ENCODE measurements around the gene ARMC5.

Gene ARMC5

GRCh38 chr16:31471875-31472708, 12.8 kb downstream of the ARMC5 start, which contains the start of gene TGFB1I1:
Gene TGFB1I1, plus strand, starts transcription at chr16:31472152. Its CDS starts 37 bp downstream, at chr16:31472189.
- peaks cover 18% of the 10 kb centered on the region for H3K79me2 ChIP-seq (ENCODE audit: control insufficient read depth, insufficient read depth, low read length, unreplicated experiment)
- H3K4me1 ChIP-seq (ENCODE audit: control insufficient read depth, insufficient read depth, low read length, unreplicated experiment): peaks cover 31% of the 10 kb centered on the region
- H3K36me3 ChIP-seq (ENCODE audit: insufficient read depth, low read length): peaks cover 30% of the 10 kb centered on the region
- peak within 1 kb of the TSS; percentile 93 for H3K4me3 ChIP-seq (ENCODE audit: low read depth, low read length)
- H2AFZ ChIP-seq (ENCODE audit: low read length, unreplicated experiment): peak within 1 kb of the TSS; percentile 61
- no peaks in the 10 kb centered on the region for H3K27me3 ChIP-seq (ENCODE audit: insufficient read depth, low read length)
- peak within 1 kb of the TSS; percentile 86 for H3K27ac ChIP-seq (ENCODE audit: low read depth, low read length)

- Histone ChIP-seq H3K36me3 (ENCODE audit: insufficient read depth, low read length) (peaks cover 37% of the 10 kb centered on the region), H3K4me1 (ENCODE audit: control insufficient read depth, insufficient read depth, low read length, unreplicated experiment) (peaks cover 26% of the 10 kb centered on the region), H2AFZ (ENCODE audit: low read length, unreplicated experiment) (peak overlapping the region; percentile 61), H3K27ac (ENCODE audit: low read depth, low read length) (peak overlapping the region; percentile 86), H3K27me3 (ENCODE audit: insufficient read depth, low read length) (no peaks in the 10 kb centered on the region), H3K79me2 (ENCODE audit: control insufficient read depth, insufficient read depth, low read length, unreplicated experiment) (peaks cover 18% of the 10 kb centered on the region), H3K4me3 (ENCODE audit: low read depth, low read length) (peak overlapping the region; percentile 93)
Measured at GRCh38 chr16:31472709-31473203, 13.5 kb downstream of the ARMC5 start.

- Histone ChIP-seq H3K27me3 (ENCODE audit: insufficient read depth, low read length) (no peaks in the 10 kb centered on the region), H3K4me3 (ENCODE audit: low read depth, low read length) (peak overlapping the region; percentile 37; the same call in 1 of the 2 replicates), H2AFZ (ENCODE audit: low read length, unreplicated experiment) (no peak overlapping the region), H3K36me3 (ENCODE audit: insufficient read depth, low read length) (peaks cover 42% of the 10 kb centered on the region), H3K4me1 (ENCODE audit: control insufficient read depth, insufficient read depth, low read length, unreplicated experiment) (peaks cover 26% of the 10 kb centered on the region), H3K79me2 (ENCODE audit: control insufficient read depth, insufficient read depth, low read length, unreplicated experiment) (peaks cover 18% of the 10 kb centered on the region), H3K27ac (ENCODE audit: low read depth, low read length) (peak overlapping the region; percentile 25; the same call in 1 of the 2 replicates)
Measured at GRCh38 chr16:31473264-31473984, 14.1 kb downstream of the ARMC5 start.

- Histone ChIP-seq H3K27me3 (ENCODE audit: insufficient read depth, low read length) (no peaks in the 10 kb centered on the region), H3K79me2 (ENCODE audit: control insufficient read depth, insufficient read depth, low read length, unreplicated experiment) (peaks cover 18% of the 10 kb centered on the region), H3K27ac (ENCODE audit: low read depth, low read length) (peak overlapping the region; percentile 25; the same call in 1 of the 2 replicates), H2AFZ (ENCODE audit: low read length, unreplicated experiment) (no peak overlapping the region), H3K4me3 (ENCODE audit: low read depth, low read length) (no peak overlapping the region), H3K4me1 (ENCODE audit: control insufficient read depth, insufficient read depth, low read length, unreplicated experiment) (peaks cover 26% of the 10 kb centered on the region), H3K36me3 (ENCODE audit: insufficient read depth, low read length) (peaks cover 47% of the 10 kb centered on the region)
Measured at GRCh38 chr16:31474173-31474714, 14.9 kb downstream of the ARMC5 start.

GRCh38 chr16:31474773-31475738, 15.8 kb downstream of the ARMC5 start:
- Histone ChIP-seq H3K27me3 (ENCODE audit: insufficient read depth, low read length) (no peaks in the 10 kb centered on the region), H3K79me2 (ENCODE audit: control insufficient read depth, insufficient read depth, low read length, unreplicated experiment) (peaks cover 18% of the 10 kb centered on the region), H3K4me1 (ENCODE audit: control insufficient read depth, insufficient read depth, low read length, unreplicated experiment) (peaks cover 26% of the 10 kb centered on the region), H3K27ac (ENCODE audit: low read depth, low read length) (peak overlapping the region; percentile 25; the same call in 1 of the 2 replicates), H2AFZ (ENCODE audit: low read length, unreplicated experiment) (no peak overlapping the region), H3K36me3 (ENCODE audit: insufficient read depth, low read length) (peaks cover 47% of the 10 kb centered on the region), H3K4me3 (ENCODE audit: low read depth, low read length) (no peak overlapping the region)

- Histone ChIP-seq H3K4me3 (ENCODE audit: low read depth, low read length) (no peak overlapping the region), H3K27ac (ENCODE audit: low read depth, low read length) (no peak overlapping the region), H2AFZ (ENCODE audit: low read length, unreplicated experiment) (no peak overlapping the region)
Measured at GRCh38 chr16:31475946-31476302, 16.6 kb downstream of the ARMC5 start.

GRCh38 chr16:31476303-31477219, 17.3 kb downstream of the ARMC5 start:
- Histone ChIP-seq H3K27me3 (ENCODE audit: insufficient read depth, low read length) (no peaks in the 10 kb centered on the region), H3K27ac (ENCODE audit: low read depth, low read length) (no peak overlapping the region), H3K4me1 (ENCODE audit: control insufficient read depth, insufficient read depth, low read length, unreplicated experiment) (peaks cover 14% of the 10 kb centered on the region), H2AFZ (ENCODE audit: low read length, unreplicated experiment) (no peak overlapping the region), H3K36me3 (ENCODE audit: insufficient read depth, low read length) (peaks cover 47% of the 10 kb centered on the region), H3K4me3 (ENCODE audit: low read depth, low read length) (no peak overlapping the region), H3K79me2 (ENCODE audit: control insufficient read depth, insufficient read depth, low read length, unreplicated experiment) (peaks cover 11% of the 10 kb centered on the region)

More at GRCh38 chr16:31475946-31476302, 16.6 kb downstream of the ARMC5 start:
- Histone ChIP-seq H3K79me2 (ENCODE audit: control insufficient read depth, insufficient read depth, low read length, unreplicated experiment) (peaks cover 16% of the 10 kb centered on the region), H3K27me3 (ENCODE audit: insufficient read depth, low read length) (no peaks in the 10 kb centered on the region), H3K36me3 (ENCODE audit: insufficient read depth, low read length) (peaks cover 47% of the 10 kb centered on the region), H3K4me1 (ENCODE audit: control insufficient read depth, insufficient read depth, low read length, unreplicated experiment) (peaks cover 20% of the 10 kb centered on the region)

GRCh38 chr16:31477220-31478216, 18.2 kb downstream of the ARMC5 start:
- Histone ChIP-seq H3K27ac (ENCODE audit: low read depth, low read length) (no peak overlapping the region), H2AFZ (ENCODE audit: low read length, unreplicated experiment) (no peak overlapping the region), H3K4me3 (ENCODE audit: low read depth, low read length) (no peak overlapping the region), H3K27me3 (ENCODE audit: insufficient read depth, low read length) (no peaks in the 10 kb centered on the region), H3K36me3 (ENCODE audit: insufficient read depth, low read length) (peaks cover 47% of the 10 kb centered on the region), H3K4me1 (ENCODE audit: control insufficient read depth, insufficient read depth, low read length, unreplicated experiment) (peaks cover 14% of the 10 kb centered on the region), H3K79me2 (ENCODE audit: control insufficient read depth, insufficient read depth, low read length, unreplicated experiment) (peaks cover 11% of the 10 kb centered on the region)

Data from ACC112 (cell line).